Thymus (tissue), 11 donors: ENCODE measurements around the gene STOML2. TPM values are rescaled to one million over a fixed set of nuclear protein-coding genes. Genes with fewer than 3 reads are reported as not detected.

Source experiments
- DNase-seq, 9 donors: peaks; one replicate each; pipeline ENCODE4 v3.0.0-alpha.2; 2013; ENCODE audit warnings: low spot score in 9 of 9, low read depth in 6 of 9, missing footprints in 1 of 9
- H3K27ac ChIP-seq, 2 donors: one replicate each; pipeline ENCODE4 v1.5.1; 2013; ENCODE audit warnings: control low read depth in 1 of 2, low read depth in 1 of 2, low read length in 1 of 2, mild to moderate bottlenecking in 1 of 2, moderate library complexity in 1 of 2
- H3K27me3 ChIP-seq, 2 donors: one replicate each; pipeline ENCODE4 v1.5.1; 2013; ENCODE audit warnings: low read length in 1 of 2; ENCODE audit not compliant: control insufficient read depth in 2 of 2, insufficient read depth in 1 of 2
- H3K36me3 ChIP-seq, 2 donors: one replicate each; pipeline ENCODE4 v1.5.1; 2013; ENCODE audit warnings: low read length in 1 of 2, mild to moderate bottlenecking in 1 of 2, moderate library complexity in 1 of 2; ENCODE audit not compliant: control insufficient read depth in 2 of 2, insufficient read depth in 2 of 2
- H3K4me1 ChIP-seq, 2 donors: one replicate each; pipeline ENCODE4 v1.5.1; 2013; ENCODE audit warnings: low read length in 2 of 2; ENCODE audit not compliant: control insufficient read depth in 2 of 2, insufficient read depth in 2 of 2
- H3K4me3 ChIP-seq, 2 donors: one replicate each; pipeline ENCODE4 v1.5.1; 2013; ENCODE audit warnings: low read length in 2 of 2, control low read depth in 1 of 2, mild to moderate bottlenecking in 1 of 2
- H3K9me3 ChIP-seq, 2 donors: one replicate each; pipeline ENCODE4 v1.5.1; 2013; ENCODE audit warnings: low read length in 1 of 2, mild to moderate bottlenecking in 1 of 2; ENCODE audit not compliant: control insufficient read depth in 2 of 2, insufficient read depth in 1 of 2
- WGBS: extraction: QIAGEN DNeasy Blood & Tissue Kit; methylation state at CpG from one replicate; pipeline ENCODE4 v1.1.7; 2013; 5-methylcytosine and 5-hydroxymethylcytosine counted together
- polyA plus RNA-seq: library from polyadenylated mRNA; stranded (reverse); fragments of 200-250 nt; gene quantifications from one replicate; pipeline ENCODE4 v1.2.3, GENCODE V29; 2013
- total RNA-seq: library from RNA; stranded (reverse); fragments of 120-200 nt; gene quantifications from one replicate; pipeline ENCODE4 v1.2.4, GENCODE V29; 2013
- donor health status: healthy.

The STOML2 gene
- total and polyA plus RNA-seq, 2 donors = 58.0 to 118 TPM

GRCh38 chr9:35116898-35117551 lies 14.1 kb upstream of the STOML2 start:
- peak; percentile 78 to 96 (median 92) for DNase-seq
- WGBS = 35% methylated on average over 30 of the region's 30 CpGs
- H3K4me1 ChIP-seq = peaks cover 25 to 49% of the 10 kb centered on the region in 2 donors

GRCh38 chr9:35116539-35116897 lies 13.6 kb upstream of the STOML2 start:
- Histone ChIP-seq H3K27me3 (peaks cover 0 to 4% of the 10 kb centered on the region in 2 donors), H3K4me1 (peaks cover 28 to 54% of the 10 kb centered on the region in 2 donors), H3K4me3 (peak overlapping the region; percentile 63), H3K27ac (peak overlapping the region; percentile 69 to 89), H3K9me3 (no peaks in the 10 kb centered on the region), H3K36me3 (no peaks in the 10 kb centered on the region)
- 1% methylated on average over 12 of the region's 12 CpGs for WGBS
- DNase-seq = peak in 1 of 9 donors; percentile 29

More at GRCh38 chr9:35116898-35117551, 14.1 kb upstream of the STOML2 start:
- H3K27me3 ChIP-seq = peaks cover 0 to 4% of the 10 kb centered on the region in 2 donors
- H3K27ac ChIP-seq = peak overlapping the region; percentile 69 to 89
- H3K9me3 ChIP-seq = no peaks in the 10 kb centered on the region
- peak overlapping the region in 1 of 2 donors; percentile 63 for H3K4me3 ChIP-seq
- no peaks in the 10 kb centered on the region for H3K36me3 ChIP-seq

- H3K4me3 ChIP-seq = peak within 1 kb of the TSS; percentile 63
- whole genome bisulfite sequencing = under 1% methylated on average over 54 of the region's 54 CpGs
- H3K27ac ChIP-seq = peak within 1 kb of the TSS; percentile 69 to 89
- H3K4me1 ChIP-seq = peaks cover 31 to 57% of the 10 kb centered on the region in 2 donors
- no peaks in the 10 kb centered on the region for H3K36me3 ChIP-seq
- H3K27me3 ChIP-seq = peaks cover 0 to 4% of the 10 kb centered on the region in 2 donors
- H3K9me3 ChIP-seq = no peaks in the 10 kb centered on the region
- DNase-seq = peak in 8 of 9 donors; percentile 59 to 83 (median 68)
These were observed 13.0 kb upstream of the STOML2 start, which contains the start of gene ATOSB for GRCh38 chr9:35115680-35116538. ATOSB (minus strand) TSS chr9:35115862; CDS start chr9:35108274, 7,588 bp downstream.

GRCh38 chr9:35114840-35115628 lies 12.1 kb upstream of the STOML2 start:
- Histone ChIP-seq H3K9me3 (no peaks in the 10 kb centered on the region), H3K27me3 (peaks cover 0 to 4% of the 10 kb centered on the region in 2 donors), H3K36me3 (no peaks in the 10 kb centered on the region), H3K4me3 (peak overlapping the region; percentile 63), H3K27ac (peak overlapping the region; percentile 69 to 89), H3K4me1 (peaks cover 40 to 62% of the 10 kb centered on the region in 2 donors)
- peak in 6 of 9 donors; percentile 12 to 55 (median 30) for DNase-seq
- 11% methylated on average over 12 of the region's 12 CpGs for WGBS

GRCh38 chr9:35114113-35114839 lies 11.3 kb upstream of the STOML2 start:
- Histone ChIP-seq H3K27ac (peak overlapping the region; percentile 69 to 89), H3K4me3 (peak overlapping the region; percentile 63), H3K4me1 (peaks cover 40 to 62% of the 10 kb centered on the region in 2 donors), H3K27me3 (peaks cover 0 to 4% of the 10 kb centered on the region in 2 donors), H3K36me3 (no peaks in the 10 kb centered on the region), H3K9me3 (no peaks in the 10 kb centered on the region)
- 2% methylated on average over 5 of the region's 5 CpGs for WGBS
- DNase-seq = peak; percentile 53 to 93 (median 77)

GRCh38 chr9:35112257-35113020 lies 9.5 kb upstream of the STOML2 start:
- peaks cover 40 to 62% of the 10 kb centered on the region in 2 donors for H3K4me1 ChIP-seq
- DNase-seq = no peak
- peak overlapping the region; percentile 20 to 40 for H3K27ac ChIP-seq
- 97% methylated on average over 3 of the region's 3 CpGs for WGBS
- no peak overlapping the region for H3K4me3 ChIP-seq
- peaks cover 8 to 10% of the 10 kb centered on the region in 2 donors for H3K36me3 ChIP-seq
- peaks cover 0 to 4% of the 10 kb centered on the region in 2 donors for H3K27me3 ChIP-seq
- H3K9me3 ChIP-seq = peaks cover 0 to 1% of the 10 kb centered on the region in 2 donors

- no peaks in the 10 kb centered on the region for H3K27me3 ChIP-seq
- peak overlapping the region; percentile 43 to 74 for H3K27ac ChIP-seq
- H3K4me1 ChIP-seq = peaks cover 37 to 51% of the 10 kb centered on the region in 2 donors
- peaks cover 0 to 1% of the 10 kb centered on the region in 2 donors for H3K9me3 ChIP-seq
- WGBS = 3% methylated on average over 57 of the region's 57 CpGs
- H3K36me3 ChIP-seq = peaks cover 20% of the 10 kb centered on the region in 2 donors
- peak; percentile 85 to 97 (median 91) for DNase-seq
- peak overlapping the region; percentile 52 to 65 for H3K4me3 ChIP-seq
These were observed 8.3 kb upstream of the STOML2 start for GRCh38 chr9:35111001-35111933.
